Mucosa of descending colon (tissue), 3 donors: ENCODE results near the gene MAGI2. TPM values are rescaled to one million over a fixed set of nuclear protein-coding genes. Genes with fewer than 3 reads are reported as not detected.

Experiments used
- ATAC-seq: fragments of 200-7000 bp; cut with Tn5 transposase; one replicate; pipeline ENCODE4 v1.9.1; 2020; ENCODE audit warnings: mild to moderate bottlenecking, moderate library complexity
- DNase-seq, 3 donors: peaks; one replicate each; pipeline ENCODE4 v3.0.0-alpha.2; 2020
- H3K36me3 ChIP-seq: fragments of 200-600 bp; one replicate; pipeline ENCODE4 v1.8.0; 2021; ENCODE audit warnings: low read depth, mild to moderate bottlenecking
- H3K4me1 ChIP-seq: fragments of 200-600 bp; one replicate; pipeline ENCODE4 v1.8.0; 2021; ENCODE audit warnings: low read depth, mild to moderate bottlenecking
- H3K4me3 ChIP-seq: fragments of 200-600 bp; one replicate; pipeline ENCODE4 v1.8.0; 2021; ENCODE audit warnings: mild to moderate bottlenecking
- H3K9me3 ChIP-seq: fragments of 200-600 bp; one replicate; pipeline ENCODE4 v1.8.0; 2021; ENCODE audit warnings: mild to moderate bottlenecking
- CTCF ChIP-seq: fragments of 200-600 bp; IDR thresholded peaks from one replicate; pipeline ENCODE4 v1.8.0; 2022; ENCODE audit warnings: antibody characterized with exemption, mild to moderate bottlenecking
- intact Hi-C, 2 donors: fragments of 100-400 bp; cut with DNase I in 1 of 2; cut with micrococcal nuclease in 1 of 2; formaldehyde crosslinking; loops; one replicate each; pipeline versions ENCODE4 v1.11.0 to v1.11.1; 2022; cut with DNase I, micrococcal nuclease
- total RNA-seq, 3 donors: library from RNA; stranded (reverse); fragmentation: NEBNext Ultra II Directional in 2 of 3; extraction: Animal tissue kit (Norgen Biotek cat#: 25700) in 2 of 3; gene quantifications; one replicate each; pipeline versions ENCODE4 v1.2.1 to v1.2.4, GENCODE V29; 2021 to 2023
- donor health status: DM: no; HTN: no; CAD: no; lungs with moderate emphysema.
- donor health status: DM: no; HTN: no; CAD: no.
- donor health status: DM: no; HTN: yes; CAD: no.

Gene MAGI2
- total RNA-seq, 3 donors from 2014 or later = 1.9 to 14.5 (median 2.7) TPM

GRCh38 chr7:78576236-78576635, 877.2 kb downstream of the MAGI2 start:
- intact Hi-C loops = no loop called here

GRCh38 chr7:78571292-78571691, 882.2 kb downstream of the MAGI2 start:
- Histone ChIP-seq H3K36me3 (no peaks in the 10 kb centered on the region), H3K9me3 (no peaks in the 10 kb centered on the region), H3K4me1 (no peaks in the 10 kb centered on the region), H3K4me3 (no peak overlapping the region)
- TF ChIP-seq CTCF = no peak
- ATAC-seq (no peak), DNase-seq (no peak)
- intact Hi-C loops = no loop called here

More at GRCh38 chr7:78576236-78576635, 877.2 kb downstream of the MAGI2 start:
- Histone ChIP-seq H3K4me3 (no peak overlapping the region), H3K9me3 (no peaks in the 10 kb centered on the region), H3K4me1 (no peaks in the 10 kb centered on the region), H3K36me3 (no peaks in the 10 kb centered on the region)
- ATAC-seq = no peak
- DNase-seq = no peak
- TF ChIP-seq CTCF = no peak

- Histone ChIP-seq H3K36me3 (no peaks in the 10 kb centered on the region), H3K9me3 (no peaks in the 10 kb centered on the region), H3K4me1 (no peaks in the 10 kb centered on the region), H3K4me3 (no peak overlapping the region)
- intact Hi-C loops = no loop called here
- no peak for TF ChIP-seq CTCF
- DNase-seq = no peak
- ATAC-seq = no peak
Observed at GRCh38 chr7:78568690-78569089, 884.8 kb downstream of the MAGI2 start.

GRCh38 chr7:78567836-78568235, 885.6 kb downstream of the MAGI2 start:
- Histone ChIP-seq H3K9me3 (no peaks in the 10 kb centered on the region), H3K4me3 (no peak overlapping the region), H3K36me3 (no peaks in the 10 kb centered on the region), H3K4me1 (no peaks in the 10 kb centered on the region)
- no peak for DNase-seq
- intact Hi-C loops = no loop called here
- no peak for TF ChIP-seq CTCF
- no peak for ATAC-seq

- Histone ChIP-seq H3K9me3 (no peaks in the 10 kb centered on the region), H3K4me3 (no peak overlapping the region), H3K36me3 (no peaks in the 10 kb centered on the region), H3K4me1 (no peaks in the 10 kb centered on the region)
- intact Hi-C loops = no loop called here
- TF ChIP-seq CTCF = no peak
- DNase-seq (no peak), ATAC-seq (no peak)
Observed at GRCh38 chr7:78565784-78566183, 887.7 kb downstream of the MAGI2 start.

GRCh38 chr7:78563191-78563590, 890.3 kb downstream of the MAGI2 start:
- Histone ChIP-seq H3K4me1 (no peaks in the 10 kb centered on the region), H3K4me3 (no peak overlapping the region), H3K36me3 (no peaks in the 10 kb centered on the region), H3K9me3 (no peaks in the 10 kb centered on the region)
- ATAC-seq = no peak
- no peak for TF ChIP-seq CTCF
- no peak for DNase-seq
- intact Hi-C loops = no loop called here
